Activated effector memory CD4-positive, alpha-beta T cell treated with anti-CD3 and anti-CD28 coated beads, Interleukin-2, amount 50 U/mL, for 16 hours (primary cell): ENCODE measurements around the gene TTC28.

Experiments
- DNase-seq: peaks from one replicate; pipeline ENCODE4 v3.0.0-alpha.2; 2020

Gene TTC28

GRCh38 chr22:28031383-28031922, 648.2 kb downstream of the TTC28 start:
- DNase-seq: no peak

GRCh38 chr22:28030473-28030872, 649.2 kb downstream of the TTC28 start:
- no peak for DNase-seq

DNA sequence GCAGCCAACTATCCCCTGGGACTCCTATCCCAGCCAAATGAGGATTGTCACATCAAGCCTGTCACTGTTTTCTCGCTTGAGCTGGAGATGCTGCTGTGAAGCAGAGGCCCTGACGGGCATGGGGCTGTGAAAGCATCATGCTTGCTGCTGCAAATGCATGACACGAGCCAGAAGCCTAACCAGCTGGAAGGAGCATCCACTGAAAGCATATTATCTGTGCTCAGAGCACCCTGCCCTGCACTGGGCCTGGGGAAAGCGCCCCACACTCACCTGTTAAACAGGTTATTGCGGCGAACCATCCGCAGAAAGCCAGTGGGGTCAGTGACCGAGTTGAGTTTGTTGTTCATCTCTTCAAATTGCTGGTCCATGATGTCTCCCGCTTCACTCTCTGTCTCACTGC, 649.7 kb downstream of the TTC28 start:
- no peak for DNase-seq

DNA sequence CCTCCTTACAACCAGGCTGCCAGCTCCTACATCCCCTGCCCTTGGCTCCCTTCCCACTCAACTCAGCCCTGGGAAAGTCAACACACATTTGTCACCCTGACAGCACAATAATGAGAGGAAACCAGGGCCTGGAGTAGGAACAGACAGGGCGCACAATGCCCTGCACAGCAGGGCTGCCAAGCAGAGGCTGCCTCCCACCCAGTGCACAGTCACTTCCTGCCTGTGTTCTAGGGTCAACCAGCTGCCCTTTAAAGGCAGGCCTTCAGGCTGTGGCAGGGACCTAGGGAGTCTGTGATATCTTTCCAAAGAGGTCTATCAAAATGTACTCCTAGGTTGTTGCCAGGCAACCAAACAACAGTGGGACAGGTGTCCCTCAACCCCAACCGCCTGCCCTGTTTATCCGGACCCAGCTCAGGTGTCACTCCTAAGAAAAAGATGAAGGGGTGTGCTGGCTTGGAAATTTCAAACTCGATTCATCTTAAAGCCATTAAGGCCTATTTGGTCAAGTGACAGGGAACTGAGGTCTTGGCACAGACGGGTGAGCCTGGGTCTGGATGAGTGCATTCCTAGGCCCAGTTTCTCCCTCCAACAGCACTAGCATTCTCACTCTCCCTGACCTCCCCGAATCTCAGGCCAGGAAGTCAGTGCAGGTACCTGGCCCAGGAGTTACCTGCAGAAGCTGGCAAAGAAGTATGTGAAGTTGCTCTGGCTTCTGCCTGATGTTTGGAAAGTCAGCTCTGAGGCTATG, 650.3 kb downstream of the TTC28 start:
- DNase-seq: no peak

DNA sequence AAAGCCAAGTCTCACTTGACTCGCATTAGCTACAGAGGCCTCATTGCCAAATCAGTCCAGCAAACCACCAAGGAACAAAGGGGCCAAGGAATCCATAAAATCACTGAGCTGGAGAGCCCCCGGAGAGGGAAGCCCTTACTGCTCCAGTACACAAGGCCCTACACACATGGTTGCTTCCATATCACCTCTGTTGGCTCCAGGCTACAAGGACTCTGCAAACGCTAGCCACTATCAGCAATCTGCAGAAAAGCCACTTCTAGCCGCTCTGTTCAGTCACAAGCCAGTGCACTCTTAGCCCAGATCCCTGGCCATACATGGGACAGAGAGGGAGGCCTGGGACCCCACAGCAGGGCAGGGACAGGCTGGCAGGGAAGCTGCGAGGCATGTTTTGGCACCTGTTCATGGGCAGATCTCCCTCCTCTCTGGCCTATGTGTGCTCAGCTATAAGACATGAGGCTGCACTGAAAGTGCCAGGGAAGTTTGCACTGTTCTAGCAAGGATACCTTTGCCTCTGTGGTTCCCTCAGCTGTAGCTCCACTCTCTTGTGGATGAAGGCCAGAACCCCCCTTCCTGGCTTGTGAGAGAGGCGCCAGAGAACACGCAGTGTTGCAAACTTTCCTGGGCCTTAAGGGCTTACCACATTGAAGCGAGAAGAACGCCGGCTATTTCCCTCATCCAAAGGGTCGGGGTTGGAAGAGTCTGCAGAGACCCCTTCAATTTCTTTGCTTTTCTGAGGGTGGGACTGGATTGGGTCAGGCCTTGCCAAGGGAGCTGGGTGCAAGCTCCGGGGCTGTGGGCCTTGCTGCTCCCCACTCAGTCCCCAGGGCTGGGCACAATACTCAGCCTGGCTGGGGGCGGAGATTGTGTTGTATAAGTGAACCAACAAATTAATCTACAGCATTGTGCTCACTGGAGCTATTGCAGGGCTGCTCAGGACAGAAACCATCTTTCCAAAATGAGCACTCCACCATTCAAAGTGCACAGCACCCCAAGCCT, 651.9 kb downstream of the TTC28 start:
- DNase-seq: peak; percentile 55

- DNase-seq: no peak
Observed at GRCh38 chr22:28025866-28026575, 653.6 kb downstream of the TTC28 start.

DNA sequence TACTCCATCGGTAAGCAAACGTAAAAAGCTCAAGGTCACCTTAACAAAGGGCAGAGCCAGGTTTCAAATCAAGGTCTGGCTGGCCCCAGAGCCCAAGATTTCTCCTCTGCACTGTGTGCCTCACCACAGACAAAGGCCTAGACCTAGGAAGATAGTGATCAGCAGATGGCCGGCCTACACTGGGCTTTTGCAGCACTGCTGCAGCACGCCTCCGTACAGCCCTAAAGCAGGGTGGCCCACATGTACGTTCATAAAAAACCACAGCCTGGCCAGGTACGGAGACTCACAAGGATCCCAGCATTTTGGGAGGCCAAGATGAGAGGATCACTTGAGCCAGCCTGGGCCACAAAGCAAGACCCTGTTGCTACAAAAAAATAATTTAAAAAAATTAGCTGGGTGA, 654.3 kb downstream of the TTC28 start:
- DNase-seq: peak; percentile 54

- DNase-seq: peak; percentile 51
Observed at GRCh38 chr22:28024422-28024888, 655.2 kb downstream of the TTC28 start.

DNA sequence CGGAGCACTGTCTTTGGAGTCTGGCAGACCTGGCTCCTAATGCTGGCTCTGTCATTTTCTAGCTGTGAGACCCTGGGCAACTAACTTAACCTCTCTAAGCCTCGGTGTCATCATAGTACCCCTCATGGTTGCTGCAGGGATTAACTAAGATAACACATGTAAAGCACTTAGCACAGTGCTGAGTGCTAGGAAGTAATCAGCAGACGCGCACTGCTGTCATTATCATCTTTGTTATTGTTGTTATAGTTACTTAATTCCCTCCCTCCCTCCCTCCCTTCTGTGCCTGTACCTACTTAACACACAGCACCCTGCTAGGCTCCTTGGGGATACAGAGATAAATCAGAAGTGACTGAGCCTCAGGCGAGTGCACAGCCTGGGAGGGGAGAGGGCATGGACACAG, 655.9 kb downstream of the TTC28 start:
- DNase-seq: peak; percentile 16

GRCh38 chr22:28023036-28023435, 656.6 kb downstream of the TTC28 start:
- DNase-seq: peak; percentile 34

DNA sequence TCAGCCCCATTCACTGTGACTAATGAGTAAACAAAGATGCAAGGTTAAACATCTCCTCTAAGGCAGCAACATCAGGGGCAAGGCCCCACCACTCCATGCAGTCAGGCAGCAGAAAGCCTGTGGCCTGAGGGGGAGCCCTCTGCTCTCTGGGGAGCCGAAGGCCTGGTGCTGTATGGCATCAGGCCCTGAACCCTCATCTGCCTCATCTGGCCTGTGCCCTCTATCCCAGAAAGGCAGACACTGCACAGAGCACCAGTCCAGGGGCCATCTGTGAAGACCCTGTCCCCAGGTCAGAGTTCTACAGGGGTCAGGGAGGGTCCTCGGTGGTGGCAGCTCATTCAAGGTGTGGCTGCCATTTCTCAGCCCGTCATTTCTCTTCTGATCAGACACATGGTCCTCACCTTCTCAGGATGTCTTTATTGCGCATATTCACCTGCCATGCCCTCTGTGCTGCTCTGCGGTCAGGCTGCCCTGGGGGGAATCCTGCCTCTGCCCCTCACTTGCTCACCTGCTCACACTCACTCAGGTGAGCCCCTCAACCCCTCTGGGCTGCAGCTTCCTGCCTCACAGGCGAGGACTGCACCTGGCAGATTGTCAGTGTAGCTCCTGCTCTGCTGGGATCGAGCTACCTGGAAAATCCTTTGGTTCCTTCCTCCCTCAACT, 657.5 kb downstream of the TTC28 start:
- DNase-seq: peak; percentile 37

DNA sequence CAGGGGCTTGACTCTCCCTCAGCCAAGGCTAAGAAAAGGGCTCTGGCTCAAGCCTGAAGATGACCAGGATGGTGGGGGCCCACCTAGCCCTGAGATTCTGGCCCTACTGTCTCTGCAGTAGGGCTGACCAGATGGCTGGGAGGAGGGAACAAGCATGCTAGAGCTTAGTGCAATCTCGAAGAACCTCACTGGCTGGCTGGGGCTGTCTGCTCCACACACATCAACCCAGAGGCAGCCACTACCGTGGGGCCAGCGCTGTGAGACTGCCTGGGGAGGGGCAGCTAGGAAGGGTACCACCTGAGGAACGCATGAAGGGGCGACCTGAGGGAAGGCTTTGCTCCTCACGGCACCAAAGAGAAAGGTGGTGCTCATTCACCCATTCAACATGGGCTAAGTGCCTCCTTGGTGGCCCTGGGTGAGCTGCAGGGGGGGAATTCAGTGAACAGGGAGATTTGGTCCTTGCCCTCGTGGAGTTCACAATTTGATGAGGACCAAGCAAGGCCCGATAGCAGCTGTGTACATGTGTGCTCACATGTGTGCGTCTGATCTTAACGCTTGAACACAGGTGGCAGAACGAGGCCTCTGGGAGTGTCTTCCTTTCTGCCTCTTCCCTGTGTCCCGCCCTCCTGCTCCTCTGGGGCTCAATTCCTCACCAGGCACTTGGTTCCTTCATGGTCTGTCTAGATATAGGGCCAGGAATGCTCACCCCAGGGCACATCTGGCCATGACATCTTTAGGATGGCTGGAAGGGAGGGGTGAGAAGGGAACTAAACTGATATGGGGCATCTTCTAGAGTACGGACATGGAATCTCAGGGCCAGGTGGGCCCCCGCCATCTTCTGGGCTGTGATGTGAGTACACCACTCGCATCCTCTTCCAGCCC, 658.3 kb downstream of the TTC28 start:
- peak; percentile 38 for DNase-seq

- peak; percentile 85 for DNase-seq
Observed at GRCh38 chr22:28019881-28020861, 659.5 kb downstream of the TTC28 start.

DNA sequence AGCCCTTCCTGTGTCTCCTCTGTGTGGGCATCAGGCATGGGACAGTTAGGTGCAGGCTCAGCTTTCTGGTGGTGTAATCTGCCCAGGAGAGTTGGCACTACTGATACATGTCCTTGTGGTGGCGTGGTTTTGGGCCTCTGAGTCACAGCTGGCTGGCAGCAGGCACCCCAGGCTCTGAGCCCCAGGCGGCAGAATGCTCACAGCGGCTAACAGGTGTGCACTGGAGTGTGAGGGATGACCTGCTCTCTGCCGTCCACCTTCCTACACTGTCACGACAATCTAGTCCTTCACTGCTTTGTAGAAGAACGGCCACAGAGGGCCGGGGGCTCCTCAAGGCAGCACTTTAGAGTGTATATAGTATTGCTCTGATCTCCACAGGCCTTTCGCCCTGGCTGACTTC, 660.3 kb downstream of the TTC28 start:
- peak; percentile 50 for DNase-seq

DNA sequence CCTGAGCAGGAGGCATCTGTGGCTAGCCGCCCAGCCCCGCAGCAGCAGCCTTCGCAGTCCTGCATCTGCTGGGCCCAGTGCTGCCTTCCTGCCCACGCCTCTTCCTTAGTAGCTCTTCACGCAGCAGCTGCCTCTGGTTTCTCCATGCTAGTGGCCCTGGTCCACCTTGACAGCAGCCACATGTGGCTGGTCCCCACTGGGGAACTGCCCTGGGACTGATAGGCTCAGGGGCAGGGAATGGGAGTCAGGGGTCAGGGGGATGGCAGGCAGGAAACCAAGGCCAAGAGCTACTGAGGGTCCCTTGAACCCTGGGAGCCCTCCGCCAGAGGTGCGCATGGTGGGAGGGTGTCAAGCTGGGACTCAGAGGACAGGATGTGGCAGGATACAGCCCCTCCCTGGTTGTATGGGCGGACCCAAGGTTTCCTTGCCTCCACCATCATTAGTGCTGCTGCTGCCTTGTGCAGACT, 661.1 kb downstream of the TTC28 start:
- peak; percentile 43 for DNase-seq

- peak; percentile 49 for DNase-seq
Observed at GRCh38 chr22:28017859-28018258, 661.8 kb downstream of the TTC28 start.

DNA sequence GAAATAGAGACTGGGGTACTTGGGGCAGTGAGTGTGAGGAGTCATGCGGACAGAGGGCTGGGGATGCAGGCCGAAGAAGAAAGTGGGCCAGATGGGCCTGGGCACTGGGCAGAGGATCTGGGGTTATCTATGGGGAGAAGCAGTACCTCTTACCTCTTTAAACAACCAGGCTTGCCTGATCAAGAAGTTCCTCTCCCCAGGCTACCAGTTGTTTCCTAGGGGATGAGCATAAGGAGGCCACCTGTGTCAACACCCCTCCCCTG, 662.2 kb downstream of the TTC28 start:
- DNase-seq: no peak

GRCh38 chr22:28016781-28017557, 662.7 kb downstream of the TTC28 start:
- DNase-seq: peak; percentile 50
